GM19324 (cell line): ENCODE data around the gene IGF2R.
A peak's percentile ranks its signal among the peaks of the same experiment; 100 is the strongest.
"Not testable (repeated sequence)": the region's sequence is repeated elsewhere in the genome, so short reads cannot be mapped to it uniquely, and the experiment has no call there.

Source experiments
- ATAC-seq: cut with Tn5 transposase; IDR thresholded peaks from one replicate; pipeline ENCODE4 v1.9.1; 2021; ENCODE audit warnings: mild to moderate bottlenecking, moderate library complexity; ENCODE audit not compliant: unreplicated experiment, low FRiP score

Gene IGF2R

GRCh38 chr6:159948199-159948598 lies 20.7 kb upstream of the IGF2R start:
- ATAC-seq, result no peak

GRCh38 chr6:159951772-159952171 lies 17.1 kb upstream of the IGF2R start:
- no peak for ATAC-seq

GRCh38 chr6:159952289-159953005 lies 16.4 kb upstream of the IGF2R start:
- ATAC-seq, result no peak

GRCh38 chr6:159953091-159953601 lies 15.7 kb upstream of the IGF2R start:
- no peak for ATAC-seq

- ATAC-seq, result no peak
Measured at GRCh38 chr6:159955945-159956361, 12.9 kb upstream of the IGF2R start.

GRCh38 chr6:159957071-159957673 lies 11.7 kb upstream of the IGF2R start:
- no peak for ATAC-seq

GRCh38 chr6:159959165-159959975 lies 9.5 kb upstream of the IGF2R start:
- peak; percentile 60 for ATAC-seq

- no peak for ATAC-seq
Measured at GRCh38 chr6:159959976-159960384, 8.9 kb upstream of the IGF2R start.

- ATAC-seq, result no peak
Measured at GRCh38 chr6:159960485-159960884, 8.4 kb upstream of the IGF2R start.

GRCh38 chr6:159961528-159961927 lies 7.4 kb upstream of the IGF2R start:
- ATAC-seq, result no peak

- ATAC-seq, result no peak
Measured at GRCh38 chr6:159963111-159963510, 5.8 kb upstream of the IGF2R start.

- ATAC-seq, result no peak
Measured at GRCh38 chr6:159964046-159964445, 4.8 kb upstream of the IGF2R start.

- ATAC-seq, result no peak
Measured at GRCh38 chr6:159966339-159966738, 2.5 kb upstream of the IGF2R start.

- no peak for ATAC-seq
Measured at GRCh38 chr6:159966981-159967380, 1.9 kb upstream of the IGF2R start.

- not testable (repeated sequence) for ATAC-seq
Measured at GRCh38 chr6:159967621-159968020, 1.3 kb upstream of the IGF2R start.

GRCh38 chr6:159969204-159969912 lies 476 bp downstream of the IGF2R start:
- peak; percentile 45 for ATAC-seq

- no peak for ATAC-seq
Measured at GRCh38 chr6:159969921-159970320, 1.0 kb downstream of the IGF2R start.

GRCh38 chr6:159970659-159971063 lies 1.8 kb downstream of the IGF2R start:
- no peak for ATAC-seq

GRCh38 chr6:159971341-159972178 lies 2.7 kb downstream of the IGF2R start:
- no peak for ATAC-seq
